GM18511 (cell line): Measurements from ENCODE around the gene RPAP2.

Experiments
- ATAC-seq: cut with Tn5 transposase; IDR thresholded peaks from one replicate; pipeline ENCODE4 v1.9.1; 2021; ENCODE audit warnings: mild to moderate bottlenecking, moderate library complexity; ENCODE audit not compliant: unreplicated experiment

The RPAP2 gene

DNA sequence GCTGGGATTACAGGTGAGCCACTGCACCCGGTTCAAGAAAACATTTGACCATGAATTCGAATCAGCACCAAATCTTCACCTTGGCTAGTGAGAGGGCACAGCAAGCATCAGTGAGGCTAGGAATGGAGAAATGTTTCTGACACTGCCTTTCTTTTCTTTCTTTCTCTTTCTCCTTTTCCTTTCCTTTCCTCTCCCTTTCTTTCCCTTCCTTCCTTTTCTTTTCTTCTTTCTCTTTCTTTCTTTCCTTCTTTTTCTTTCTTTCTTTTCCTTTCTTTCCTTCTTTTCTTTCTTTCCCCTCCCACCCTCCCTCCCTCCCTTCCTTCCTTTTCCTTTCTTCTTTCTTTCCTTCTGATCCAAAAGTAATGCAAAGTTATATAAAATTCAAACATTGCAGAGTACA is 147.0 kb downstream of the RPAP2 start:
- no peak for ATAC-seq

DNA sequence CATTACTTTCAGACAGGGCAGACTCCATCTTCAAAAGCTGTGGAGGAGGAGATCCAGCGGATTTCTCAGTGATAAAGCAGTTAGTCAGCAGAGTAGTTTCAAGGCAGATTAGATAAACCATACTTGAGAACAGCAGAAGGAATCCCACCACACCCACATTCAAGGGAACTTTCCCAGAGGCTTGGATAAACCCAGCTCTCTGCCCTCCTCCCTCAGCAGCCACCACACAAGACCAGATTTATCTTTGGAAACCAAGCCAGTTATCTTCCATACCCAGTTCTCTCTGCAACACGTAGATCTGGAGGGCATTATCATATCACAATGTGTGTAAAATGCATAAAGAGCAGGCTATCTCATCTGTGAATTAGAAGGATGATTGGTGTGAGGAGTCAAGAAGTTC is 147.7 kb downstream of the RPAP2 start:
- ATAC-seq: no peak

GRCh38 chr1:92447033-92447681 is 148.3 kb downstream of the RPAP2 start:
- no peak for ATAC-seq

DNA sequence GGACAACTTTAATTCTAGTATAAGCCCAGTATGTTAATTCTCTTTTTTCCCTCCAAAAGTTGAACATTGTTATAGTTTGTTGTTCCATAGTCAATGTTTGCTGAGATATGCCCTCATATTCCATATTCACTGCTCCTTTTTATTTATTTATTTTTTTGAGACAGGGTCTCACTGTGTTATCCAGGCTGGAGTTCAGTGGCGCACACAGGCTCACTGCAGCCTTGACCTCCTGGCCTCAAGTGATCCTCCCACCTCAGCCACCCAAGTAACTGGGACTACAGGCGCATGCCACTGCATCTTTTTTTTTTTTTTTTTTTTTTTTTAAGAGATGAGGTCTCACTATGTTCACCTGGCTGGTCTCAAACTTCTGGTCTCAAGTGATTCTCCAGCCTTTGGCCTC is 149.1 kb downstream of the RPAP2 start:
- ATAC-seq: no peak
